ENCODE measurements around the gene LMAN2L. TPM values are rescaled to one million over a fixed set of nuclear protein-coding genes. Genes with fewer than 3 reads are reported as not detected.

The LMAN2L gene
- total RNA-seq, 2 donors from 2014 or later = 13.5 to 24.7 TPM

GRCh38 chr2:96693286-96694200, 46.3 kb downstream of the LMAN2L start:
- no peak for TF ChIP-seq CTCF (IDR thresholded peaks at IDR 0.05)
- Histone ChIP-seq H3K27ac (no peak overlapping the region), H3K36me3 (no peaks in the 10 kb centered on the region), H3K9ac (ENCODE audit: low read depth in 2 of 2, low read length in 2 of 2) (no peak overlapping the region), H3K9me3 (no peaks in the 10 kb centered on the region), H3K4me3 (no peak overlapping the region), H3K4me1 (no peaks in the 10 kb centered on the region), H3K27me3 (no peaks in the 10 kb centered on the region)
- intact Hi-C loops (cut with DNase I) = no loop called here
- DNase-seq = no peak

- Histone ChIP-seq H3K4me3 (no peak overlapping the region), H3K36me3 (no peaks in the 10 kb centered on the region), H3K27ac (no peak overlapping the region), H3K27me3 (no peaks in the 10 kb centered on the region), H3K9me3 (no peaks in the 10 kb centered on the region), H3K9ac (ENCODE audit: low read depth in 2 of 2, low read length in 2 of 2) (no peak overlapping the region), H3K4me1 (no peaks in the 10 kb centered on the region)
- intact Hi-C loops (cut with DNase I) = no loop called here
- TF ChIP-seq CTCF (IDR thresholded peaks at IDR 0.05) = no peak
- no peak for DNase-seq
These were observed 47.5 kb downstream of the LMAN2L start for GRCh38 chr2:96692094-96692971.

- intact Hi-C loops (cut with DNase I) = no loop called here
- Histone ChIP-seq H3K27me3 (no peaks in the 10 kb centered on the region), H3K9ac (ENCODE audit: low read depth in 2 of 2, low read length in 2 of 2) (no peak overlapping the region), H3K4me1 (no peaks in the 10 kb centered on the region), H3K36me3 (no peaks in the 10 kb centered on the region), H3K9me3 (no peaks in the 10 kb centered on the region), H3K27ac (no peak overlapping the region), H3K4me3 (no peak overlapping the region)
- TF ChIP-seq CTCF (IDR thresholded peaks at IDR 0.05) = no peak
- DNase-seq = no peak
These were observed 48.7 kb downstream of the LMAN2L start for GRCh38 chr2:96691022-96691612.

GRCh38 chr2:96690306-96691021, 49.4 kb downstream of the LMAN2L start:
- TF ChIP-seq CTCF (IDR thresholded peaks at IDR 0.05) = no peak
- H3K4me3 ChIP-seq = no peak overlapping the region

More at GRCh38 chr2:96690306-96691021, 49.4 kb downstream of the LMAN2L start:
- no peaks in the 10 kb centered on the region for H3K4me1 ChIP-seq
- no peak overlapping the region for H3K27ac ChIP-seq
- no peak overlapping the region for H3K9ac ChIP-seq (ENCODE audit: low read depth in 2 of 2, low read length in 2 of 2)
- no peaks in the 10 kb centered on the region for H3K9me3 ChIP-seq
- H3K27me3 ChIP-seq = no peaks in the 10 kb centered on the region
- intact Hi-C loops (cut with DNase I) = no loop called here
- no peak for DNase-seq
- no peaks in the 10 kb centered on the region for H3K36me3 ChIP-seq

All from colonic mucosa (tissue), 4 donors.